Glomerular endothelial cell (primary cell): Measurements from ENCODE around the gene PTPRN2. TPM values are rescaled to one million over a fixed set of nuclear protein-coding genes. Genes with fewer than 3 reads are reported as not detected.
"Not testable (repeated sequence)": the region's sequence is repeated elsewhere in the genome, so short reads cannot be mapped to it uniquely, and the experiment has no call there.

Experiments
- DNase-seq: peaks from one replicate; pipeline ENCODE4 v3.0.0-alpha.2; 2011; ENCODE audit warnings: low read depth, low spot score; ENCODE audit errors: extremely low read depth
- total RNA-seq: library from RNA; depleted of rRNA; stranded (reverse); fragments of >200 nt; gene quantifications from 2 replicates; pipeline ENCODE4 v1.2.3, GENCODE V29; 2015

The PTPRN2 gene
- total RNA-seq, 1 donor from 2014 or later = 10.0 TPM

DNA sequence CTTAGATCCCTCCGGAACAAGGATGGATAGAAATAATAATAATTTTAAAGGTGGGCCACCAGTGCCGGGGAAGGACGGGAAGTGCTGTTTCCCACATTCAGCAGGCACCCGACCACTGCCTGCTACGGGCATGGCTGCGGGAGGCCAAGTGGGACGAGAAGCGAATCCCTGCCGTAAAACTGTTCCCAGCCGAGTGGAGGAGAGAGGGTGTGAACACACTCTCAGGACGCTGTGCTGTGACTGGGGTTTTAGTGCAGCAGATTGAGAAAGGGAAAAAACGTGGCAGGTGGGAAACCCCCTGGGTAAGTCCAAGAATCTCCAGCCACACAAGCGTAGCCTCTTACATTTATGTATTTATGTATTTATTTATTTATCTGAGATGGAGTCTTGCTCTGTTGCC lies 1092.0 kb downstream of the PTPRN2 start:
- no peak for DNase-seq

DNA sequence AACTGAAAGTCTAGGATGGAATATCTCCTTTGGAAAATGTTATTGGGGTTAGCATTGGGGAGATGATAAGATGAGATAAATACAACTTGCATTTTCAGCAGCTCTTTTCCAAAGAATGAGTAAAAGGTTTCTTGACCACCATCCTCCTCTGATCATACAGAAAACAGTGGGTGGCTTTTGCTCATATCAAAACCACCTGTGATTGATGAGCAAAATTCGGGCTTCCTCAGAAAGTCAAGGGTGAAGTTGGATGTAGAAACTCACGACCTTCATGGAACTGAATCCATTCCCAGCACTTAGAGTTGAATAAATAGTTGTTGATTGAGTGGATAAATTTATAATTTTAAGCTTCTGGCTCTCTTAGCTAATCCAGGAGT lies 1092.5 kb downstream of the PTPRN2 start:
- DNase-seq = no peak

DNA sequence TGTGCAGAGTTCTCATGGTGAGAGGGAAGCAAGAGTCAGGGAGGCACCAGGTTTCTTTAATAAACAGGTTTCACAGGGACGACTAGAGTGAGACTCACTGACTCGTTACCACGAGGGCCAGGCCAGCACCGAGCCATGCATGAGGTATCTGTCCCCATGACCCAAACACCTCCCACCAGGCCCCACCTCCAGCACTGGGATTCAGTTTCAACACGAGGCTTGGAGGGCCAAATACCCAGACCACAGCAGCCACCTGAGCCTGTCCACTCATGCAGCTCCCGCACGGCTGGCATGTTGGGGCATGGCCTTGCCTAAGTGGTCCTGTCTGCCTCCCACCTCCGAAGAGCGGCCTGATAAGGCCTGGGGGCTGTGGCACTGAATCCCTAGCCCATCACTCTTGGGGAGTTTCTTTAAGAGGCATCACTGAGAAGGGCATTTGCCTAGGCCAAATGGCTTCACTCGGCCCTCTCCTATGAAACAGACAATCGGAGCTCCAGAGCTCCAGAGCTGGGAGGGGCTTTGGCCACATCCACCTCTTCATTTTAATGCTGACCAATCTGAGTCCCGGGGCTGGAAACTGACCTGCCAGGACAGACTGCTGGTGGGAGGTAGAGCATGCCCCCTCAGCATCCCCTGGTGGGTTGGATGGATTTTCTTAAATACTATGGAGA lies 1093.0 kb downstream of the PTPRN2 start:
- no peak for DNase-seq

DNA sequence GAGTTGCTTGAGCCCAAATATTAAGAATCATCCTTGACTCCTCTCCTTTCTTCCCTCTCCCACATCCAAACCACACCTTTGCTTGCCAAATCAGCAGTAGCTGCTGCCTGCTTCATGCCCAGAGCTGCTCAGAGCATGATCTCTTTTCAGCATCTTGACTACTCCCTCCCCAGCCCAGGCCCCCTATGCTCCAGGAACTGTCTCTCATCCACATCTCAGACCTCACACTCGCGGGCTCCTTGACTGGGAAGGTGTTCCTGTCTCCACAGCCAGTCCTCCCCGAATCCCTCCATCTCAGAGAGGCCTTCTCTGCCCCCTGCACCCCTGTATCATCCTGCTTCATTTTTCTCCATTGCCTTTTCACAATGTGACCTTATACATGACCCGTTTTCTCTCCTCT lies 1093.8 kb downstream of the PTPRN2 start:
- DNase-seq = no peak

DNA sequence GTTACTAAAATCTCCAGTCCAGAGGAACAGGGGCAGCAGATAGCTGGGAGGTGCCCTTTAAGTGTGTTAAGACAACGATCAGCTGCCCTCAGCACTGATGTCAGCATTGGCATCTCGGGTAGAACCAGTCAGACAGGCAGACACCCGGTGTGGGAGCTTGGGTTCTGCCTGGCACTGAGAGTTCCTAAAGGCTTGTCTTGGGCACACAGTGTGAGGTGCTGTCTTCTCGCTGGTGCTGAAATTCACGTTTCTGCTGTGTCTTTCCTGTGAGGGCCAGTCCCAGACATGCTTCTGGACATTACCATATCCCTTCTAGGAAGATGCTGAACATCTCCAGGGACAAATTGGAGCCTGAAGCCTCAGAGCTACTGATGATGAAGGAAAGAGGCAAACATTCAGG lies 1094.6 kb downstream of the PTPRN2 start:
- no peak for DNase-seq

DNA sequence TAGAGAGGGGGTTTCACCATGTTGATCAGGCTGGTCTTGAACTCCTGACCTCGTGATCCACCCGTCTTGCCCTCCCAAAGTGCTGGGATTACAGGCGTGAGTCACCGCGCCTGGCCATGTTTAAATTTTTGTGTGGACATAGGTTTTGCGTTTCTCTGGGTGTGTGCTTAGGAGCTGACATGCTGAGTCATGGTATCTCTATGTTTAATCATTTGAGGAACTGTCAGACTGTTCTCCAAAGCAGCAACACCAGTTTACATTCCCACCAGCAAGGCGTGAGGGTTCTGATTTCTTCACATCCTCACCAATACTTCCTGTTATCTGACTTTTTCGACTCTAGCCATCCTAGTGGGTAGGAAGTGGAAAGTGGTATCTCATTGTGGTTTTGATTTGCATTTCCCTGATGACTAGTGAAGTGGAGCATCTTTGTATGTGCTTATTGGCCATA lies 1097.1 kb downstream of the PTPRN2 start:
- no peak for DNase-seq

DNA sequence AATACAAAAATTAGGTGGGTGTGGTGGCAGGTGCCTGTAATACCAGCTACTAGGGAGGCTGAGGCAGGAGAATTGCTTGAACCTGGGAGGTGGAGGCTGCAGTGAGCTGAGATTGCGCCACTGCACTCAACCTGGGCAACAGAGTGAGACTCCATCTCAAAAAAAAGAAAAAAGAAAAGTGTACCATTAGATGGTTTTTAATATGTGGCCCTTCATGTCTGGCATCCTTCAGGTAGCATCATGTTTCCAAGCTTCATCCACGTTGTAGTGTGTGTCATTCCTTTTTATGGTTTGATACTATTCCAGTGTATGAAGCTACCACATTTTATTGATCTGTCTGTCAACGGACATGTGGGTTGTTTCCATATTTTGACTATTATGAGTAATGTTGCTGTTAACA lies 1097.8 kb downstream of the PTPRN2 start:
- DNase-seq = not testable (repeated sequence)

Other genes starting within 250 kb of the PTPRN2 start
- 6.0 and 12.7 TPM in 2 replicates for gene NCAPG2, start 117.0 kb upstream of the PTPRN2 start, total RNA-seq
- gene ESYT2, start 241.7 kb upstream of the PTPRN2 start, total RNA-seq = 49.5 and 49.8 TPM in 2 replicates